Measurements from ENCODE around the gene ADARB1.

The ADARB1 gene

GRCh38 chr21:45226540-45227326 is 152.4 kb downstream of the ADARB1 start:
- DNase-seq (ENCODE audit: low read depth in 3 of 3), result no peak

- DNase-seq (ENCODE audit: low read depth in 3 of 3), result no peak
These were observed 153.4 kb downstream of the ADARB1 start for GRCh38 chr21:45227735-45228134.

- DNase-seq (ENCODE audit: low read depth in 3 of 3), result peak; percentile 40 to 74 (median 64)
These were observed 153.8 kb downstream of the ADARB1 start for GRCh38 chr21:45228171-45228641.

GRCh38 chr21:45228656-45229240 is 154.4 kb downstream of the ADARB1 start:
- DNase-seq (ENCODE audit: low read depth in 3 of 3), result no peak

GRCh38 chr21:45231705-45232104 is 157.3 kb downstream of the ADARB1 start:
- no peak for DNase-seq (ENCODE audit: low read depth in 3 of 3)

GRCh38 chr21:45234127-45234526 is 159.7 kb downstream of the ADARB1 start:
- DNase-seq (ENCODE audit: low read depth in 3 of 3), result no peak

- no peak for DNase-seq (ENCODE audit: low read depth in 3 of 3)
These were observed 160.6 kb downstream of the ADARB1 start for GRCh38 chr21:45234965-45235364.

GRCh38 chr21:45235488-45235887 is 161.1 kb downstream of the ADARB1 start:
- DNase-seq (ENCODE audit: low read depth in 3 of 3), result no peak

GRCh38 chr21:45236481-45236880 is 162.1 kb downstream of the ADARB1 start:
- no peak for DNase-seq (ENCODE audit: low read depth in 3 of 3)

- no peak for DNase-seq (ENCODE audit: low read depth in 3 of 3)
These were observed 163.0 kb downstream of the ADARB1 start for GRCh38 chr21:45237401-45237800.

GRCh38 chr21:45241357-45241756 is 167.0 kb downstream of the ADARB1 start:
- no peak for DNase-seq (ENCODE audit: low read depth in 3 of 3)

- no peak for DNase-seq (ENCODE audit: low read depth in 3 of 3)
These were observed 169.2 kb downstream of the ADARB1 start for GRCh38 chr21:45243603-45244002.

GRCh38 chr21:45244799-45245340 is 170.5 kb downstream of the ADARB1 start:
- no peak for DNase-seq (ENCODE audit: low read depth in 3 of 3)

GRCh38 chr21:45246386-45247320 is 172.3 kb downstream of the ADARB1 start:
- no peak for DNase-seq (ENCODE audit: low read depth in 3 of 3)

- DNase-seq (ENCODE audit: low read depth in 3 of 3), result no peak
These were observed 174.0 kb downstream of the ADARB1 start for GRCh38 chr21:45248301-45248892.

- DNase-seq (ENCODE audit: low read depth in 3 of 3), result no peak
These were observed 174.6 kb downstream of the ADARB1 start for GRCh38 chr21:45248893-45249381.

GRCh38 chr21:45249626-45250025 is 175.2 kb downstream of the ADARB1 start:
- DNase-seq (ENCODE audit: low read depth in 3 of 3), result no peak

- no peak for DNase-seq (ENCODE audit: low read depth in 3 of 3)
These were observed 175.9 kb downstream of the ADARB1 start for GRCh38 chr21:45250272-45250671.

- no peak for DNase-seq (ENCODE audit: low read depth in 3 of 3)
These were observed 176.7 kb downstream of the ADARB1 start for GRCh38 chr21:45250914-45251634.

- DNase-seq (ENCODE audit: low read depth in 3 of 3), result no peak
These were observed 177.5 kb downstream of the ADARB1 start for GRCh38 chr21:45251635-45252447.

Measured in stimulated activated CD4-positive, alpha-beta T cell treated with anti-CD3 and anti-CD28 coated beads, TNF-alpha, amount 100 ng/mL, for 24 hours (primary cell).